ENCODE results near the gene PLEKHG1. TPM values are rescaled to one million over a fixed set of nuclear protein-coding genes. Genes with fewer than 3 reads are reported as not detected.

Gene PLEKHG1
- total and polyA plus RNA-seq, 7 donors, result 4.2 to 13.2 (median 9.4) TPM

DNA sequence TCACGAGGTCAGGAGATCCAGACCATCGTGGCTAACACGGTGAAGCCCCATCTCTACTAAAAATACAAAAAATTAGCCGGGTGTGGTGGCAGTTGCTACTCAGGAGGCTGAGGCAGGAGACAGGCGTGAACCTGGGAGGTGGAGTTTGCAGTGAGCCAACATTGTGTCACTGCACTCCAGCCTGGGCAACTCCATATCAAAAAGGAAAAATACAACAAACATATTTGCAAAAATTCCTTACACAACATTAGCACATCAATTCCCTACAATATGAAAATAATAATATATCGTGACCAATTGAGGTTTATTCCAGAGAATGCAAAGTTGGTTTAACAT lies 38.8 kb upstream of the PLEKHG1 start:
- no peak for DNase-seq
- no peaks in the 10 kb centered on the region for H3K4me1 ChIP-seq
- no peak overlapping the region for H3K4me3 ChIP-seq
- H3K27ac ChIP-seq, result no peak overlapping the region
- H3K9me3 ChIP-seq, result no peaks in the 10 kb centered on the region
- intact Hi-C loops (cut with DNase I), result no loop called here
- no peaks in the 10 kb centered on the region for H3K36me3 ChIP-seq
- WGBS, 2 donors, result 89 to 92% methylated on average over 6 of the region's 6 CpGs
- H3K27me3 ChIP-seq, result no peaks in the 10 kb centered on the region
- TF ChIP-seq POLR2A (IDR thresholded peaks at IDR 0.05), result no peak
- TF ChIP-seq, protein P1, sequence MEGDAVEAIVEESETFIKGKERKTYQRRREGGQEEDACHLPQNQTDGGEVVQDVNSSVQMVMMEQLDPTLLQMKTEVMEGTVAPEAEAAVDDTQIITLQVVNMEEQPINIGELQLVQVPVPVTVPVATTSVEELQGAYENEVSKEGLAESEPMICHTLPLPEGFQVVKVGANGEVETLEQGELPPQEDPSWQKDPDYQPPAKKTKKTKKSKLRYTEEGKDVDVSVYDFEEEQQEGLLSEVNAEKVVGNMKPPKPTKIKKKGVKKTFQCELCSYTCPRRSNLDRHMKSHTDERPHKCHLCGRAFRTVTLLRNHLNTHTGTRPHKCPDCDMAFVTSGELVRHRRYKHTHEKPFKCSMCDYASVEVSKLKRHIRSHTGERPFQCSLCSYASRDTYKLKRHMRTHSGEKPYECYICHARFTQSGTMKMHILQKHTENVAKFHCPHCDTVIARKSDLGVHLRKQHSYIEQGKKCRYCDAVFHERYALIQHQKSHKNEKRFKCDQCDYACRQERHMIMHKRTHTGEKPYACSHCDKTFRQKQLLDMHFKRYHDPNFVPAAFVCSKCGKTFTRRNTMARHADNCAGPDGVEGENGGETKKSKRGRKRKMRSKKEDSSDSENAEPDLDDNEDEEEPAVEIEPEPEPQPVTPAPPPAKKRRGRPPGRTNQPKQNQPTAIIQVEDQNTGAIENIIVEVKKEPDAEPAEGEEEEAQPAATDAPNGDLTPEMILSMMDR (IDR thresholded peaks at IDR 0.05), result no peak
- TF ChIP-seq EP300 (IDR thresholded peaks at IDR 0.05), result no peak
- no peak for TF ChIP-seq POLR2AphosphoS5 (IDR thresholded peaks at IDR 0.05)

DNA sequence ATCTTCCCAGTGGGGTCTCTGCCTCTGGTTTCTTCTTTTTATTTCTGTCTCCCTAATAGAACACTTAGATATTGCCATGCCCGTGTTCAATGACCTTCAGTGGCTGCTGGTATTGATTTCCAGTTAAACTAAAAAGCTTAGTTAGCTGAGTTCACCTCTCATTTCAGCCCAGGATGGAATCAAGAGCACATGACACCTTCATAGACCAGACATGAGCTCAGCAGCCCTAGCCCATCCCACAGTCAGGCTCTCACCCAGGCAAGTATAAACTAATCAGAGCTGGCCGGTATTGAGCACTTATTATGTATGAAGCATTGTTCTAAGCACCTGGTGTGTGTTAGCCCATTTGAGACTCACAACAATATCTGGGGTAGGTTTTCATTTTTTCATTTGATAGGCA lies 33.7 kb upstream of the PLEKHG1 start:
- TF ChIP-seq, protein P1 (IDR thresholded peaks at IDR 0.05), result no peak
- TF ChIP-seq POLR2AphosphoS5 (IDR thresholded peaks at IDR 0.05), result no peak
- TF ChIP-seq POLR2A (IDR thresholded peaks at IDR 0.05), result no peak
- TF ChIP-seq EP300 (IDR thresholded peaks at IDR 0.05), result no peak
- WGBS, 2 donors, result 91% methylated on average over 2 of the region's 2 CpGs

DNA sequence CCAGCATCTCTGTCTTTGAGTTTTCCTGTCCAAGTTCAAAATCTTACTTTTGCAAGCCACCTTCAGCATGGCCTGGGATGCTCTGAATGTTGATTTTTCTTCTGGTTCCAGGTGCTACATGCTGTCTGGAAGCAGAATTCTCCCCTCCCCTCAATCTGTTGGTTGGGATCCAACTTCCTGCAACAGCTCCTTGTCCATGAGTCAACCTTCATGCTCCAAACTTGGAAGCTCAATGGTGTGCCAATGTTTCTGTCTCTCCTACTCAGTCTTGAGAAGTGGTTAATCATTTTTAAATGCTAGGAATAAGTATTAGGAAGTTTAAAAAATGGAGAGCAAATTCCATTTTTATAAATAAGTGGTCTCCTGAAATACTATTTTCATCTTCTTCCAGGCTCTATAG lies 33.2 kb upstream of the PLEKHG1 start:
- no peak for DNase-seq
- Histone ChIP-seq H3K27ac (no peak overlapping the region), H3K36me3 (no peaks in the 10 kb centered on the region), H3K4me3 (no peak overlapping the region), H3K9me3 (no peaks in the 10 kb centered on the region), H3K4me1 (no peaks in the 10 kb centered on the region), H3K27me3 (no peaks in the 10 kb centered on the region)
- TF ChIP-seq POLR2A (IDR thresholded peaks at IDR 0.05), result no peak
- TF ChIP-seq EP300 (IDR thresholded peaks at IDR 0.05), result no peak
- no peak for TF ChIP-seq POLR2AphosphoS5 (IDR thresholded peaks at IDR 0.05)
- TF ChIP-seq, protein P1 (IDR thresholded peaks at IDR 0.05), result no peak
- intact Hi-C loops (cut with DNase I), result no loop called here

More for the DNA sequence above, 33.7 kb upstream of the PLEKHG1 start:
- Histone ChIP-seq H3K36me3 (no peaks in the 10 kb centered on the region), H3K27ac (no peak overlapping the region), H3K27me3 (no peaks in the 10 kb centered on the region), H3K4me3 (no peak overlapping the region), H3K9me3 (no peaks in the 10 kb centered on the region), H3K4me1 (no peaks in the 10 kb centered on the region)
- intact Hi-C loops (cut with DNase I), result no loop called here
- no peak for DNase-seq

DNA sequence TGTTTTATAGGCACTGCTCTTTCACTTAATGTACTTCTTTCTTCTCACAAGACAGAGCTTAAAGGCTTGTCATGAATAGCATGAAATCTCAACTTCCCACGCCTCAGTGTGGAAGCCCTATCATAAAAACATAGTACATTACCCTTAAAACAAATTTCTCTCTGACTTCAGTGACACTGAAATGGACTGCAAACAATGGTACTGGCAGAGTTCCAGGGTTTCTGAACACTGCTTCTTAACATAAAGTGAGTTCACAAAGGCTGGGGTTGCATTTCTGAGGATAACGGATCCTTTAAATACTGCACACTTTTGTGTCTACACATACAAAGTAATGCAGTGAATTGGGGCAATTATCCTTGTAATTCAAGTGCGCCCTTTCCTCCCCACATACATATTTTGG lies 32.3 kb upstream of the PLEKHG1 start:
- DNase-seq, result no peak
- no peaks in the 10 kb centered on the region for H3K36me3 ChIP-seq
- H3K4me1 ChIP-seq, result no peaks in the 10 kb centered on the region
- H3K4me3 ChIP-seq, result no peak overlapping the region
- H3K27ac ChIP-seq, result no peak overlapping the region
- intact Hi-C loops (cut with DNase I), result no loop called here
- 19 to 68% methylated on average over 3 of the region's 3 CpGs for WGBS, 2 donors
- TF ChIP-seq POLR2AphosphoS5 (IDR thresholded peaks at IDR 0.05) (no peak), EP300 (IDR thresholded peaks at IDR 0.05) (no peak), POLR2A (IDR thresholded peaks at IDR 0.05) (no peak)
- TF ChIP-seq, protein P1 (IDR thresholded peaks at IDR 0.05), result no peak
- no peaks in the 10 kb centered on the region for H3K9me3 ChIP-seq
- H3K27me3 ChIP-seq, result no peaks in the 10 kb centered on the region

DNA sequence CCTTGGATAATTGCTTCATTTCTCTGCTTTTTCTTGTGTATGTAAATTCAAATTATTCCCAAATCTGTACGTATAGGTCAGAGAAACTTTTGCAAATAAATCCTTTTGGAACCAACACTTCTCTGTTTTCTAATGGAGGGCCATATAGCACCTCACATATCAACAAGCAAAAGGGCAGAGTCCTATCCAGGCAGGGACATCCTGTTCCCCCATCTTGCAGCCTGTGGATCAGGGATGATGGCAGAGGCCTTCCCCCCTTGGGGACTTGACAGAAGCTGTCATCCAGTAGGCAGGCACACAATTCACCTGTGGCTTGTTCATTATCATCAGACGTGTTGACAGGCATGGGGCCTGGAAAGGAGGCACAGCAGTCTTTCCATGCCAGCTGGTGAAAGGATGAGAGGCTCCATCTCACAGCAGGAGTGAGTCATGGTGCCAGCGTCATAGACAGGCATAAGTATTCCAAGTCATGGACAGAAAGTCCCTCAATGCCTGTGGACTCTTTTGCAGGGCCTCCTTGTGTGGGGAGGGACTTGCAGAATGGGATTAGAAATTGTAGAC lies 31.8 kb upstream of the PLEKHG1 start:
- 44 to 78% methylated on average over 3 of the region's 3 CpGs for WGBS, 2 donors

More for the DNA sequence above, 31.8 kb upstream of the PLEKHG1 start:
- Histone ChIP-seq H3K9me3 (no peaks in the 10 kb centered on the region), H3K36me3 (no peaks in the 10 kb centered on the region), H3K4me1 (no peaks in the 10 kb centered on the region), H3K4me3 (no peak overlapping the region), H3K27me3 (no peaks in the 10 kb centered on the region), H3K27ac (no peak overlapping the region)
- no peak for TF ChIP-seq POLR2A (IDR thresholded peaks at IDR 0.05)
- TF ChIP-seq, protein P1 (IDR thresholded peaks at IDR 0.05), result no peak
- no peak for TF ChIP-seq POLR2AphosphoS5 (IDR thresholded peaks at IDR 0.05)
- DNase-seq, result no peak
- intact Hi-C loops (cut with DNase I), result no loop called here

All from sigmoid colon (tissue), 7 donors.